Stimulated activated CD4-positive, alpha-beta T cell treated with anti-CD3 and anti-CD28 coated beads, Interleukin-1b, Interleukin-23, amount 100 ng/mL, for 48 hours (primary cell): ENCODE measurements around the gene KRT34.
A peak's percentile ranks its signal among the peaks of the same experiment; 100 is the strongest.
"Not testable (repeated sequence)": the region's sequence is repeated elsewhere in the genome, so short reads cannot be mapped to it uniquely, and the experiment has no call there.

ENCODE experiments used
- DNase-seq: peaks from one replicate; pipeline ENCODE4 v3.0.0-alpha.2; 2020

KRT34 gene

GRCh38 chr17:41360296-41360995 is 21.7 kb downstream of the KRT34 start:
- DNase-seq = no peak

- DNase-seq = no peak
Measured at GRCh38 chr17:41354536-41354935, 27.6 kb downstream of the KRT34 start.

- DNase-seq = no peak
Measured at GRCh38 chr17:41352597-41353366, 29.3 kb downstream of the KRT34 start.

- no peak for DNase-seq
Measured at GRCh38 chr17:41351177-41351576, 30.9 kb downstream of the KRT34 start.

- DNase-seq = not testable (repeated sequence)
Measured at GRCh38 chr17:41350381-41350878, 31.7 kb downstream of the KRT34 start, which contains the start of gene KRT33A. Gene KRT33A (minus strand): TSS chr17:41350828. CDS start chr17:41350767, 61 bp downstream.

GRCh38 chr17:41347869-41348760 is 34.0 kb downstream of the KRT34 start:
- no peak for DNase-seq

GRCh38 chr17:41346421-41346820 is 35.7 kb downstream of the KRT34 start:
- DNase-seq = not testable (repeated sequence)

- no peak for DNase-seq
Measured at GRCh38 chr17:41345992-41346391, 36.1 kb downstream of the KRT34 start.

GRCh38 chr17:41343029-41343428 is 39.1 kb downstream of the KRT34 start:
- DNase-seq = no peak

- peak; percentile 50 for DNase-seq
Measured at GRCh38 chr17:41340934-41341861, 40.9 kb downstream of the KRT34 start.

- DNase-seq = no peak
Measured at GRCh38 chr17:41340494-41340893, 41.6 kb downstream of the KRT34 start.

GRCh38 chr17:41339571-41340172 is 42.4 kb downstream of the KRT34 start:
- no peak for DNase-seq

- DNase-seq = no peak
Measured at GRCh38 chr17:41338961-41339485, 43.1 kb downstream of the KRT34 start.

GRCh38 chr17:41335747-41336146 is 46.4 kb downstream of the KRT34 start:
- DNase-seq = no peak

GRCh38 chr17:41334385-41335305 is 47.5 kb downstream of the KRT34 start:
- DNase-seq = no peak

GRCh38 chr17:41333836-41334235 is 48.3 kb downstream of the KRT34 start:
- no peak for DNase-seq

GRCh38 chr17:41333098-41333497 is 49.0 kb downstream of the KRT34 start:
- no peak for DNase-seq

- DNase-seq = no peak
Measured at GRCh38 chr17:41332239-41332638, 49.9 kb downstream of the KRT34 start.

- DNase-seq = no peak
Measured at GRCh38 chr17:41331606-41332005, 50.5 kb downstream of the KRT34 start.
